Stimulated activated CD4-positive, alpha-beta T cell treated with anti-CD3 and anti-CD28 coated beads, Interleukin-4, amount 100 ng/mL, for 48 hours (primary cell): Measurements from ENCODE around the gene PEX10.
A peak's percentile ranks its signal among the peaks of the same experiment; 100 is the strongest.

Source experiments
- DNase-seq, 2 donors: peaks; one replicate each; pipeline ENCODE4 v3.0.0-alpha.2; 2020; ENCODE audit warnings: low read depth in 2 of 2

PEX10 gene

GRCh38 chr1:2388004-2388913 is 24.1 kb downstream of the PEX10 start:
- DNase-seq, result no peak

- DNase-seq, result no peak
Observed at GRCh38 chr1:2386636-2387611, 25.4 kb downstream of the PEX10 start.

DNA sequence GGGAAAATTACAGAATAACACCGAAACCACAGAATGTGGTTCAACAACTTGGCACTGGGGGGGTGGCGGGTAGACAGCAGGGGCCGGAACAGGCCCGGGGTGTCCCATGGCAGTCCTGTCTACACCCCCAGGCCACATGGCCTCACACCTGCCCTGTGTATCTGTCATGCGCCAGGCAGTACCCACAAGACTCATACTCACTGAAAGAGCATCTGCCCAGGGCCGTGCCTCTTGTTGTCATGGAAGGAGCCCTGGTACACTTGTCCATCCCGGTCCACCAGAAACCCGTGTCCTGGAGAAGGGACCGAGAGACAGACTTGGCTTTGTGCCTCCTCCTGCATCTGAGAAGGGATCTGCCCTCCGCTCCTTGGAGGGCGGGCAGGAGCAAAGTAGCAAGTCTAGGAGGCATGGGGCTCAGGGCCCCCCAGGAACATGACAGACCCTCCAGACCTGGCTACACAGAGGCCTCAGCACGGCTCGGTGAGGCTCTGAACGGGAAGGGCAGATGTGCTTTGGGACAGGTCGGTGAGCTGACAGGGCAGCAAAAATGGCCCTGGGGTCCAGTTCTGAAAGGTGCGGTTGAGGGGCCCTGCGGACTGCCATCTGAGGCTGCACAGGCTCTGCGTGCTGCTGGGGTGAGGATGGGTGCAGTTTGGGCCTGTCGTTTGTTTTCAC is 26.6 kb downstream of the PEX10 start:
- DNase-seq, result no peak

DNA sequence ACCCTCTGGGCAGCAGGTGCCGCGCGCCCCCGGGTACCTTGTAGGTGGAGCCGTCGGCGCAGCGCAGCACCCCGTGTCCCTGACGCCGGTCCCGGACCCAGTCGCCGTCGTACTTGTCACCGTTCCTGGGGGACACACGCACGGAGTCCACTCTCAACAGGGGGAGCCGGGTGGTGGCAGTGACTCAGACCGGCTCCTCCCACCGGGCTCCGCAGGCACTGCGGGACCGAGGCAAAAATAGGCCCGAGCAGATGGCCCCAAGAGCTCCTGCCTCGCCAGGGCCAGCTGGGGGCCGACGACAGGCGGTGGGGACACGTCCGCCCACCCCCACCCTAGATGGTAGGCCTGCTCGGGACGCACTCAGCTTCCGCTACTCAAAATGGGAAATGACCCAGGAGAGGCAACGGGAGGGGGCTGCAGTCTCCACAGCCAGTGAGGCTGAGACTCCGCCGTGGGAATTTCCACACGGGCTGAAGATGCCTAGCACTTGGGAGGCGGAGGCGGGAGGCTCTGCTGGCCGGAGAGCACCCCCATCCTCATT is 27.4 kb downstream of the PEX10 start:
- no peak for DNase-seq

GRCh38 chr1:2384130-2384860 is 28.1 kb downstream of the PEX10 start:
- DNase-seq, result no peak

DNA sequence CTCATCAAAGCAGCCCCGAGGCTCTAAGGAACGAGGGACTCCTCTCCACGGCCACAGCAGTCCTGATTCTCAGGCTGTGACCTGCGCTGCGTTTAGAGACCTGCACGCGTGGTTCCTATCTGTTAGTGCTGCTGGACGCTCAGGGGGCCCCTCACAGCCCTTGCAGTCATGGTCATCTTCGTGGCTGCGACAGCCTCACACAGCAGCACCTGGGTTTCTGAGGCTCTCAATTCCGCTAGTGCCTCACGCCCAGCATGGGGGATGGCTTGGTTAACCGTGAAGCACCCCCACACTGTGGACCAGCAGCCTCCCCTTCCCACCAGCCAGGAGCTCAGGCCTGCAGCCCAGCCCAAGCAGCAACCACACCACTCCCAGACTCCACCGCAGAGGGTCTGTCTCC is 28.8 kb downstream of the PEX10 start:
- no peak for DNase-seq

DNA sequence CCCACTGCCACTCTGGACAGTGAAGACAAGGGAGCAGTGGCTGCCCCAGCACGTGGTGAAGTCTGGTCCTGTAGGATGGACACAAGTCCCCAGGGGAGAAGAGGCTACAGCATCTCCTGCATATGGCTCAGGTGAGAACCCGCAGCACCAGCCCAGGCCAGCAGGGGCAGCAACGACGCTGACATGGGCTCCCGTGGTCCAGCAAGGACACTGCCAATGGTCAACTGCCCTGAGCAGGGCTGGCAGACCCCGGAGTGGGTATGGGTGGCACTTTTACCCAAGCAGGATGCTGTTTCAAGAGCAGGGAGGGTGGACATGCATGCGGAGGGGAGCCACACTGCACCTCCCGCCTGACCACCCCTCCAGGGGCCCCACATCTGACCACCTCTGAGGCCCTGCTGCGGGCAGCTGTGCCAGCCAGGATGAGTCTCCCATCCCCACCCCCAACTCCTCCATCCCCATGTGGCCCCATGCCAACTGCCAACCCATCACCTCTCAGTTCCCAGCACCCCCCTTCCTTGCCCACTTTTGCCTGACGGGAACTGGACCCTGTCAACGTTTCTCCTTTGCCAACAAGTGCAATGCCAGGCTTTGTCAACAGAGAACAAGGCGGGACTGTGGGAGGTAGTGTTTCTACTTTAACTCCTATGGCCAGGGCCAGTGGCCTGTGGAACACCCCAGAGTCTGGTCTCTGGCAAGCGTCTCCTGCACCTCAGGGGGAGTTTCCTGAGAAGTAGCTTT is 29.6 kb downstream of the PEX10 start:
- DNase-seq, result no peak

DNA sequence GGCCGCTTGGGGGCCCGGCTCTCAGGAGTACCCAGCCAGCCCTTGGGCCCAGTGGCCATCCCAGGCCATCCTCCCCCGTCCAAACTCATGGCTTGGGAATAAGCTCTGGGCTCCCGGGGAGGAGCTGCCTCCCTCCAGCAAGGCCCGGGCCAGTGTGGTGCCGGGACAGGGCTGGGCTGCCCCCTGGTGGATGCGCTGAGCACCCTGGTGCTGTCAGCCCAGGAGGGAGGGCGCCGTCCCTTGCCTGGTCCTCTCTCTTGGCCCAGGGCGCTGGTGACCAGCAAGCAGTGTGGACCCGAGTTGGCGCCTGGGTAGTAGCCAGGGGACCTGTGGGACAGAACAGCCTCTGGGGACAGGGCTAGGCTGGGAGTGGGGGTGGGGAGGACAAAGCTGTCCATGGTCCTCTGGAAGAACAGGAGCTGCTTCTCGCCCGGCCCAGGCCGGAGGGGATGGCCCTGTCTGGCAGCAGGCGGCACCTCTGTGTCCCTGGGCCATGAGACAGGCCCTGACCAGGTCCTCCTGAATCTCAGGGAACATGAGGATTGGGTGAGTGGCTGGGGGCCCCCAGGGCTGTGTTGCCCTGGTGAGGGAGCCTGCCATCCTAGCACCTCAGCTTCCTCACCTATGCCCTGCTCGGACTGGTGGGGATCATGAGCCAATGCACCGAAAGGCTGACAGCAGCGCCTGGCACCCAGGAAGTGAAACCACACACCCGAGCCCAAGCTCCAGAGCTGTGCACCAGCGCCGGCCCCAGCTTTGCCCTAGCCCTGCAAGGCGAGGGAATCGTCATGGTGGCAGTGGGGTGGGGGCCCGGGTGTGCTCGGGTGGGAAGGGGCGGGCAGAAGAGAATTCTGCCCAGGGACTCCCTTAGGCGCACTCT is 30.4 kb downstream of the PEX10 start:
- DNase-seq, result peak; percentile 71 to 77

DNA sequence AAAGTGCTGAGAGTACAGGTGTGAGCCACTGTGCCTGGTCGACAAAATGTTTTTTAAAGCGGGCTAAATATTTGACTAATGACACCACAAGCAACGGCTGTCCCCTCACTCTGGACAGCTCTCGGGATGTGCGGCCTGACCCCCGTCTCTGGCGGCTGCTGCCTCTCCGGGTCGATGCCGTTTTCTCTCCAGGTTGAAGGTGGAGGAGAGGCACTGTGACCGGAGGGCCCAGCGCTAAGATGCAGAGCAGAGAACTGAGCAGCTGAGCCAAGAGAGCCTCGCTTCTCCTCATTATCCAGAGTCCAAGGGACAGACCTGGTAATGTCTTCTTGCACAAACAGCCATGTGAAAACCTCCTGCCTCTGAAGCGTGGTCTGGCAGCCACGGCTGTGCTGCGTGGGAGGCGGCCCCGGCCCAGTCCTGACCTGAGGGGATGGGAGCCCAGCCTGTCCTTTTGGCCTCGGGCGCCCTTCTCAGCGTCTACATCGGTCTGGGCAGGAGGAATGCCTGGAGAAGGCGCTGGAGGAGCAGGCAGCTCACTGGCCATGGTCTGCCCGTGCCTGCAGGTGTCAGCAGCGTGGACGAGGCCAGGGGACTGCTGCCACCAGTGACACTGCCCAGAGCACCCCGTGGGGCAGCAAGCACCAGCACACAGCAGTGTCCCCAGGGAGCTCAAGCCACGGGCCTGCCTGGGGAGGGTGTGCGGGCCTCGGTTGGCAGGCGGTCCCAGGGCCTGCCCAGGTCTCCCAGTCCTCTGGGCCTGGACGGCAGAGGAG is 31.4 kb downstream of the PEX10 start:
- DNase-seq, result no peak

- no peak for DNase-seq
Observed at GRCh38 chr1:2379733-2380404, 32.5 kb downstream of the PEX10 start.

DNA sequence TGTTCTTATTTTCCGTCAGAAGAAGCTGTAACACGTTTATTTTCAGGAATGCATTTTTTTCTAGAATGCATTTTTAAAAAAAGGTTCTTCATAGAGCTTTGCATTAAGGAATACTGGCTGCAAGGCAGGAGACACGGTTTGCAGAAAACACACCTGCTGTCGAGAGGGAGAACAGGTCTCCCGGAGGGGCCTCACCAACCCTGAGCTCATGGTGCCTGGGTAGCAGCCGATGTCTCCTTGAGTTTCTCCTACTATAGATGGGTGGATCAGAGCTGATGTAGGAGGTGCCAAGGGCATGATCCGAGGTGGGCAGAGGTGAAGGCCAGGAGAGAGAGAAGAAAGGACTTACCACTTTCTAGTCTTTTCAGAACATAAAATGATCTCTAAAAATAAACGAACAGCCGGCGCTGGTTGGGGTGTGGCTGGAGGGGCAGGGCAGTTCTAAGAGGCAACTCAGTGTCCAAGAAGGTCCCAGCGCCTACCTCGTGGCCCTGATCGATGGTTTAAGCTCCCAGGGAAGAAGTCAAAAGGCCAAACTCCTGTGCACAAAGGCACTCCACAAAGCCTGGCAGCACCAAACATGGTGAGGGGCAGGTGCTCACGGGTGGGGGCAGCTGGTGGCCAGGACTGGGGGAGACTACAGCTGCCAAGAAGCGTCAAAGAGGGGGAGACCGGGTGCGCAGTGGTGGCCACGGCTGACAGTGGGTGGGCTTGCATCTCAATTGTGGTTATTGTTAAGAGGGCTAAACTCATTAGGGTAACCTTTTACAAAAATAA is 33.2 kb downstream of the PEX10 start:
- no peak for DNase-seq

DNA sequence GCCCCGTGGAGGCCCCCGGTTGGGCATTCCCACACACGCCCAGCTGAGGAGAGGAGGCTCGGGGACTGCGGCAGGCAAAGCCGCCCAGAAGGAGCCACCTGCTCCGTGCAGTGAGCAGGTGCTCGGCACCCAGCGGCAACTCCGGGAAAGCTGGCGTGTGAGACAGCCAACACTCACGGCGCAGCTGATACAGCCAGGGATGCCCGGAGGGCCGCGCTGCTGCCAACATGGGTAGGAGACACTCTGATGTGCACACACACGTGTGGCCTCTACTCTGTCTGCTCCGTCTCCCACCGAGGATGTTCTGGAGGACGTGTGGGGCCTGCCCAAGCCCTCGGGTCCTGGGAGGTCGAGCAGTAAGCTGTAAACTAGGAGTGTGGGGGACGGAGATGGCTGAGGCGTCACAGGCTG is 33.9 kb downstream of the PEX10 start:
- no peak for DNase-seq

GRCh38 chr1:2377751-2378440 is 34.5 kb downstream of the PEX10 start:
- DNase-seq, result no peak

- DNase-seq, result no peak
Observed at GRCh38 chr1:2376931-2377672, 35.3 kb downstream of the PEX10 start.

DNA sequence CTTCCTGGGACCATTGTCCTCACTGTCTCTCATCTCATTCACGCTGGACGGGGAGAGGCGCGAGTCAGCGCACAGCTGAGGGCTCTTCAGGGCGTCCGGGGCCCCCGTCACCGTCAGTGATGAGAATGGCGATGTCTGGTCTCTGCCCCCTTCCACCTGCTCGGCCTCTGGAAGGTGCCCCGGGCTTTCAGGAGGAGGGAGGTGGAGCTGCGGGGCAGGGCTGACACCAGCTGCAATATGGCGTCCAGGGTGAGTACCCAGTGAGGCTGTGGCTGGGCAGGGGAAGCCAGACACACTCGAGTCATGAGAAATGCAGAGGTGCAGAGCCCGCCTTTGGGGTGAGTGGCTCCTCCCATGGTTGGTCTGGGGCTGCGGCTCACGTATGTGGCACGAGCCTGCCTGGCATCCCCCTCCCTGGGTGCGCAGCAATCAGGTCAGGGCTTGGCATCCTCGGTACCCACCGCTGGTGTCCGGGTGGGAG is 36.1 kb downstream of the PEX10 start:
- DNase-seq, result no peak

- no peak for DNase-seq
Observed at GRCh38 chr1:2375923-2376260, 36.5 kb downstream of the PEX10 start.
